WTC11 (cell line): ENCODE results near the gene ALLC.

Source experiments
- AFF4 ChIP-seq: sonication (generic); formaldehyde crosslinking; IDR thresholded peaks from 2 replicates; pipeline ENCODE4 v1.8.1; 2023; ENCODE audit warnings: mild to moderate bottlenecking, missing genetic modification reagents, borderline replicate concordance
- ATF3 ChIP-seq: sonication (generic); formaldehyde crosslinking; conservative IDR thresholded peaks from 2 replicates; pipeline ENCODE4 v1.8.1; 2022; ENCODE audit warnings: mild to moderate bottlenecking, missing genetic modification reagents
- CTCF ChIP-seq: fragments of 200-600 bp; IDR thresholded peaks from 2 replicates; pipeline ENCODE4 v1.8.0; 2022; ENCODE audit warnings: antibody characterized with exemption
- IRF1 ChIP-seq: sonication (generic); formaldehyde crosslinking; IDR thresholded peaks from 2 replicates; pipeline ENCODE4 v1.8.0; 2023; ENCODE audit warnings: missing genetic modification reagents
- IRF2 ChIP-seq: sonication (generic); formaldehyde crosslinking; IDR thresholded peaks from 2 replicates; pipeline ENCODE4 v1.8.0; 2022; ENCODE audit warnings: low read depth, missing genetic modification reagents, borderline replicate concordance
- JUN ChIP-seq: sonication (generic); formaldehyde crosslinking; IDR thresholded peaks from 2 replicates; pipeline ENCODE4 v1.8.0; 2023; ENCODE audit warnings: mild to moderate bottlenecking, missing genetic modification reagents
- MAX ChIP-seq: sonication (generic); formaldehyde crosslinking; IDR thresholded peaks from 2 replicates; pipeline ENCODE4 v1.8.0; 2022; ENCODE audit warnings: mild to moderate bottlenecking, missing genetic modification reagents

- TF ChIP-seq CTCF (no peak), AFF4 (no peak), MAX (CRISPR knock-in tag) (no peak), IRF1 (CRISPR knock-in tag) (no peak), JUN (no peak), IRF2 (CRISPR knock-in tag) (no peak), ATF3 (CRISPR knock-in tag) (no peak)
Measured at GRCh38 chr2:3679180-3679579, 21.2 kb downstream of the ALLC start.
